Gastroesophageal sphincter (tissue), 4 donors: ENCODE data around the gene TADA2B. TPM values are rescaled to one million over a fixed set of nuclear protein-coding genes. Genes with fewer than 3 reads are reported as not detected.

Source experiments
- ATAC-seq: fragments of 150-250 bp; one replicate; pipeline ENCODE4 v1.9.1; 2016; ENCODE audit warnings: mild to moderate bottlenecking, moderate library complexity
- H3K27ac ChIP-seq, 4 donors: fragments of 200-600 bp; sonication (generic) in 3 of 4; 1 replicate in 3 of 4; 2 replicates in 1 of 4; pipeline ENCODE4 v1.5.1; 2016 to 2019
- H3K27me3 ChIP-seq: fragments of 200-600 bp; sonication (generic); one replicate; pipeline ENCODE4 v1.5.1; 2019
- H3K36me3 ChIP-seq, 2 donors: fragments of 200-600 bp; sonication (generic); one replicate each; pipeline ENCODE4 v1.5.1; 2019; ENCODE audit warnings: control low read depth in 1 of 2
- H3K4me1 ChIP-seq, 3 donors: fragments of 200-600 bp; sonication (generic); 1 replicate in 2 of 3; 2 replicates in 1 of 3; pipeline ENCODE4 v1.5.1; 2016 to 2019; ENCODE audit warnings: control low read depth in 2 of 3
- H3K4me3 ChIP-seq, 2 donors: fragments of 200-600 bp; sonication (generic); one replicate each; pipeline ENCODE4 v1.5.1; 2019; ENCODE audit warnings: mild to moderate bottlenecking in 1 of 2, moderate library complexity in 1 of 2
- H3K9me3 ChIP-seq, 3 donors: fragments of 200-600 bp; sonication (generic); one replicate each; pipeline ENCODE4 v1.5.1; 2017 to 2019; ENCODE audit warnings: control low read depth in 2 of 3
- EP300 ChIP-seq: sonication (generic); formaldehyde crosslinking; IDR thresholded peaks from one replicate; pipeline ENCODE4 v1.6.1; 2017; ENCODE audit warnings: antibody characterized with exemption, mild to moderate bottlenecking
- POLR2A ChIP-seq, 2 donors: fragments of 450-650 bp; IDR thresholded peaks; one replicate each; pipeline ENCODE4 v1.6.1; 2017; ENCODE audit warnings: antibody characterized with exemption in 2 of 2, mild to moderate bottlenecking in 2 of 2, moderate library complexity in 1 of 2
- POLR2AphosphoS5 ChIP-seq: sonication (generic); formaldehyde crosslinking; IDR thresholded peaks from one replicate; pipeline ENCODE4 v1.6.1; 2017; ENCODE audit warnings: antibody characterized with exemption
- WGBS, 2 donors: methylation state at CpG; one replicate each; pipeline ENCODE4 v1.1.5; 2018; ENCODE audit warnings: low coverage in 1 of 2; 5-methylcytosine and 5-hydroxymethylcytosine counted together
- total RNA-seq, 4 donors: library from RNA; depleted of rRNA; stranded (reverse); fragments of >200 nt; gene quantifications; one replicate each; pipeline ENCODE4 v1.1.0, GENCODE V29; 2016
- TF ChIP-seq, protein P1 (sequence below), 4 experiments: fragments of 200-600 bp in 2 of 4; fragments of 450-650 bp in 2 of 4; sonication (generic) in 1 of 4; IDR thresholded peaks; one replicate each; pipeline ENCODE4 v1.5.1; 2017 to 2019; ENCODE audit warnings: antibody characterized with exemption in 4 of 4, mild to moderate bottlenecking in 2 of 4, moderate library complexity in 2 of 4

TADA2B gene
- total RNA-seq, 4 donors from 2014 or later: 20.5 to 37.3 (median 28.1) TPM

DNA sequence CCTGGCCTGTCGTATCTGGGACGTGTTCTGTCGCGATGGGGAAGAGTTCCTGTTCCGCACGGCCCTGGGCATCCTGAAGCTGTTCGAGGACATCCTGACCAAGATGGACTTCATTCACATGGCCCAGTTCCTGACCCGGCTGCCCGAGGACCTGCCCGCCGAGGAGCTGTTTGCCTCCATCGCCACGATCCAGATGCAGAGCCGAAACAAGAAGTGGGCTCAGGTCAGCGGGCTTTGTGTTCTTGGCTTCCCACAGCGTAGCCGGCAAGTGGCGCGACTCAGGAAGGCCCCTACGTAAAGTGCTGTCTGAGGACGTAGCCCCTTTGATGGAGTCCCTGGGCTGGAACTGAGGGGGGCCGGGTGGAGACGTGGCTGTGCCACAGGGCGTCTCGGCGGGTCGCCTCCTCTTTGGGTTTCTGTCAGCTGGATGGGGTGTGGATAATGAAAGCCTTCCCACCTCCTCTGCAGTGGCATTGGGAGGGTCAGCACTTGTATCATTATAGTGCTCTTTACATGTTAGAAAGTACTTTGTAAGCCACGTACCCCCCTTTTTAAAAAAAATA, 18.1 kb upstream of the TADA2B start:
- Histone ChIP-seq H3K4me1 (no peaks in the 10 kb centered on the region), H3K27me3 (no peaks in the 10 kb centered on the region), H3K27ac (no peak overlapping the region), H3K36me3 (peaks cover 0 to 98% of the 10 kb centered on the region in 2 donors), H3K9me3 (no peaks in the 10 kb centered on the region), H3K4me3 (no peak overlapping the region)
- no peak for ATAC-seq
- WGBS, 2 donors: 50 to 81% methylated on average over 2 to 5 of the region's 28 CpGs
- TF ChIP-seq POLR2AphosphoS5 (no peak), EP300 (no peak), POLR2A (IDR thresholded peaks at IDR 0.05) (no peak)
- TF ChIP-seq, protein P1, sequence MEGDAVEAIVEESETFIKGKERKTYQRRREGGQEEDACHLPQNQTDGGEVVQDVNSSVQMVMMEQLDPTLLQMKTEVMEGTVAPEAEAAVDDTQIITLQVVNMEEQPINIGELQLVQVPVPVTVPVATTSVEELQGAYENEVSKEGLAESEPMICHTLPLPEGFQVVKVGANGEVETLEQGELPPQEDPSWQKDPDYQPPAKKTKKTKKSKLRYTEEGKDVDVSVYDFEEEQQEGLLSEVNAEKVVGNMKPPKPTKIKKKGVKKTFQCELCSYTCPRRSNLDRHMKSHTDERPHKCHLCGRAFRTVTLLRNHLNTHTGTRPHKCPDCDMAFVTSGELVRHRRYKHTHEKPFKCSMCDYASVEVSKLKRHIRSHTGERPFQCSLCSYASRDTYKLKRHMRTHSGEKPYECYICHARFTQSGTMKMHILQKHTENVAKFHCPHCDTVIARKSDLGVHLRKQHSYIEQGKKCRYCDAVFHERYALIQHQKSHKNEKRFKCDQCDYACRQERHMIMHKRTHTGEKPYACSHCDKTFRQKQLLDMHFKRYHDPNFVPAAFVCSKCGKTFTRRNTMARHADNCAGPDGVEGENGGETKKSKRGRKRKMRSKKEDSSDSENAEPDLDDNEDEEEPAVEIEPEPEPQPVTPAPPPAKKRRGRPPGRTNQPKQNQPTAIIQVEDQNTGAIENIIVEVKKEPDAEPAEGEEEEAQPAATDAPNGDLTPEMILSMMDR (IDR thresholded peaks at IDR 0.05): no peak

DNA sequence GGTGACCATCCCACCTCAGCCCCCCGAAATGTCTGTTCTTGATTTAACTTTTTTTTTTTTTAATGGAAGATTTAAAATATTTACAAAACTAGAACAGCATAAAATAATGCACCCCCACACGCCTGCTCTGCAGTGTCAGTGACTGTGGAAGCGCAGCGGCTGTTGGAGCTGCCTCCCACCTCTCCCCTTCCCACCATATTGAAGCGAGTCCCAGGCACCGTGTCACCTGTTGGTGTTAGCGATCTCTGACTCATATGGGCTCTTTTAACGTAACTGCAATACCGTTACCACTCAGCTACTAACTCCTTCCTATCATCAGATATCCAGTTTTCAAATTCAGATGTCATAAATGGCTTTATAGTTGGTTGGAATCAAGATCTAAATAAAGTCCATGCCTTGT, 17.1 kb upstream of the TADA2B start:
- no peak for ATAC-seq
- Histone ChIP-seq H3K27me3 (no peaks in the 10 kb centered on the region), H3K27ac (no peak overlapping the region), H3K4me1 (no peaks in the 10 kb centered on the region), H3K36me3 (peaks cover 0 to 100% of the 10 kb centered on the region in 2 donors), H3K4me3 (no peak overlapping the region), H3K9me3 (no peaks in the 10 kb centered on the region)
- TF ChIP-seq POLR2A (IDR thresholded peaks at IDR 0.05): no peak
- TF ChIP-seq, protein P1 (IDR thresholded peaks at IDR 0.05): no peak
- 89 to 94% methylated on average over 8 to 9 of the region's 9 CpGs for WGBS, 2 donors

DNA sequence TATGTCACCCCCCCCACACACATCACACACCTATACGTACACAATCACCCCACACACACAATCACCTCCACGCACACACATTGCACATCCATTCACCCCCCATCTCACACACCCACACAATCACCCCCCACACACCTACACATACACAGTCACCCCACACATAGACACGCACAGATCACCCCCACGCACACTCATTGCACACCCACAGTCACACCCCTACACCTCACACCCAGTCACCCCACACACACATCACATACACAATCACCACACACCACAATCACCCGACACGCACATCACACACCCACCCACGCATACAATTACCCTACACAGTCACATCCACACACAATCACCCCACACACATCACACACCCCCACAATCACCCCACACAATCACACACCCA, 15.9 kb upstream of the TADA2B start:
- H3K27ac ChIP-seq: no peak overlapping the region
- ATAC-seq: no peak
- peaks cover 0 to 100% of the 10 kb centered on the region in 2 donors for H3K36me3 ChIP-seq
- 86 to 96% methylated on average over 7 of the region's 7 CpGs for WGBS, 2 donors
- no peaks in the 10 kb centered on the region for H3K4me1 ChIP-seq
- H3K4me3 ChIP-seq: no peak overlapping the region
- H3K27me3 ChIP-seq: no peaks in the 10 kb centered on the region
- no peaks in the 10 kb centered on the region for H3K9me3 ChIP-seq
- TF ChIP-seq EP300 (no peak), POLR2A (IDR thresholded peaks at IDR 0.05) (no peak), POLR2AphosphoS5 (no peak)
- TF ChIP-seq, protein P1 (IDR thresholded peaks at IDR 0.05): no peak

DNA sequence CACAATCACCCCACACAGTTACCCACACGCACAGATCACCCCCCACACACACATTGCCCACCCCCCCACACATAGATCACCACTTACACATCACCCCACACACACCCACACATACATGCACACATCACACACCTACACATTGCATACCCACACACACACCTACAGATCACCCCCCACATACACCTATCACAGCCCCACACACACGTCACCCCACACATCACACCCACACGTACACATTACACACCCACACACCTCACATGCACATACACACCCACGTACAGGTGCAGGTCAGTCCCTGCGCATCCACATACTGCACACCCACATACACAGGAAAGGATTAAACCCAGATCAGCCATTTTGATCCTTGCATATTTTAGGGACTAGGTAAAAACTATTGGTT, 15.3 kb upstream of the TADA2B start:
- TF ChIP-seq, protein P1 (IDR thresholded peaks at IDR 0.05): no peak
- no peak for TF ChIP-seq POLR2A (IDR thresholded peaks at IDR 0.05)
- TF ChIP-seq POLR2AphosphoS5: no peak
- no peak for TF ChIP-seq EP300
- Histone ChIP-seq H3K27me3 (no peaks in the 10 kb centered on the region), H3K9me3 (no peaks in the 10 kb centered on the region), H3K36me3 (peaks cover 0 to 100% of the 10 kb centered on the region in 2 donors), H3K4me3 (no peak overlapping the region), H3K4me1 (no peaks in the 10 kb centered on the region), H3K27ac (no peak overlapping the region)
- ATAC-seq: no peak
- 69 to 73% methylated on average over 2 to 5 of the region's 5 CpGs for whole genome bisulfite sequencing, 2 donors

DNA sequence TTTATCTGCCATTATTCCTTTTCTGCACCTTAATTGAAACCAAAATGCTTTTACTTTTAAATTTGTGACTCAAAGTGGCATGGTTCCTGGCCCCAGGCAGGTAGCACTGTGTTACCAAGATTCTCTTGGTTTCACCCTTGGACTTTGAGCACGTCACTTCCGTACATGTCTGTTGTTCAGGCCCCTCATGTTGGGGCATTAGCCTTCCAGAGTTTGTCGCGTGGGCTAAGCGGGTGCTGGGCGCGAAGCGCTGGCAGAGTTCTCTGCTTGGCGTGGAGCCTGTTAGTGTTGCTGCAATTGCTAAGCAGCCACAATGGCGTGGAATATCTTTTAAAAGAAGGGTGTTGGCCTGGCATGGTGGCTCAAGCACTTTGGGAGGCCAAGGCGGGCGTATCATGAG, 14.0 kb upstream of the TADA2B start:
- WGBS, 2 donors: 97 to 100% methylated on average over 4 to 11 of the region's 12 CpGs
- Histone ChIP-seq H3K9me3 (no peaks in the 10 kb centered on the region), H3K4me3 (no peak overlapping the region), H3K4me1 (no peaks in the 10 kb centered on the region), H3K27me3 (no peaks in the 10 kb centered on the region), H3K27ac (no peak overlapping the region), H3K36me3 (peaks cover 0 to 94% of the 10 kb centered on the region in 2 donors)
- ATAC-seq: no peak
- no peak for TF ChIP-seq EP300
- no peak for TF ChIP-seq POLR2AphosphoS5
- TF ChIP-seq, protein P1 (IDR thresholded peaks at IDR 0.05): no peak
- no peak for TF ChIP-seq POLR2A (IDR thresholded peaks at IDR 0.05)
